Activated CD4-positive, alpha-beta T cell treated with anti-CD3 and anti-CD28 coated beads, Interleukin-2, amount 50 U/mL, for 4 hours (primary cell): ENCODE data around the gene SLC7A6.

ENCODE experiments used
- DNase-seq, 2 experiments: peaks; one replicate each; pipeline ENCODE4 v3.0.0-alpha.2; 2020

Gene SLC7A6

GRCh38 chr16:68348639-68349445 is 84.5 kb downstream of the SLC7A6 start:
- no peak for DNase-seq

- no peak for DNase-seq
These were observed 85.6 kb downstream of the SLC7A6 start for GRCh38 chr16:68349838-68350410.

DNA sequence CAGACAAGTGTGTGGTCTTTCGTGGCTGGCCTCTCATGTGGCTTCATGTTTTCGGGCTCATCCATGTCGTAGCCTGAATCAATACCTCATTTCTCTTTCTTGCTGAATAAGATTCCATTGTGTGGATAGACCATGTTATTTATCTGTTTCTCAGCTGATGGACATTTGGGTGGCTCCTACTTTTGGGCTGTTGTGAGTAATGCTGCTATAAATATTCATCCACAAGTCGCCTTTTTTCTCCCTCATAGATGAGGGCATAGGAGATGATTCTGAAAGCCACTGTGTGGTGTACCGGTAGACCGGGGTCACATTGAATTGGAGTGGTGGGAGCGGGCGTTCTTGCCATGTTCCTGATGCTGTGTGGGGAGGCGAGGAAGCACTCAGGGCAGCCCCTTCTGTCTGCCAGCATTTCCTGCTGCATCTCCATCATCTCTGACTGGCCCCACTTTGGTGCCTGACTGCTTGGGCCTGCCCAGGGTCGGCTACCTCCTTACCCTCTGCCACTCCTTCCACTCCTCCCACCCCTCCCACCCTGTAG is 86.6 kb downstream of the SLC7A6 start:
- DNase-seq, result no peak
